Loucy (cell line): Measurements from ENCODE around the gene CTSE.

Source experiments
- H2AFZ ChIP-seq: fragments of 200-600 bp; sonication (generic); 2 replicates; pipeline ENCODE4 v1.6.0; 2016; ENCODE audit warnings: antibody characterized with exemption, mild to moderate bottlenecking, low read length, moderate library complexity
- H3F3A ChIP-seq: fragments of 200-600 bp; 2 replicates; pipeline ENCODE4 v1.6.0; 2016; ENCODE audit warnings: antibody characterized with exemption, low read depth, mild to moderate bottlenecking
- H3K27me3 ChIP-seq: fragments of 200-600 bp; sonication (generic); 2 replicates; pipeline ENCODE4 v1.6.1; 2014; ENCODE audit warnings: low read length, mild to moderate bottlenecking; ENCODE audit not compliant: insufficient read depth, poor library complexity, severe bottlenecking
- H3K36me3 ChIP-seq: fragments of 200-600 bp; sonication (generic); 2 replicates; pipeline ENCODE4 v1.6.1; 2016; ENCODE audit warnings: low read length; ENCODE audit not compliant: insufficient read depth
- H3K4me1 ChIP-seq: fragments of 200-600 bp; sonication (generic); 2 replicates; pipeline ENCODE4 v1.5.1; 2014; ENCODE audit warnings: low read length, mild to moderate bottlenecking; ENCODE audit not compliant: insufficient read depth, poor library complexity, severe bottlenecking
- H3K4me2 ChIP-seq: fragments of 200-600 bp; sonication (generic); 2 replicates; pipeline ENCODE4 v1.6.0; 2014; ENCODE audit warnings: antibody characterized with exemption, low read length, low read depth, mild to moderate bottlenecking; ENCODE audit not compliant: poor library complexity, severe bottlenecking
- H3K4me3 ChIP-seq: fragments of 200-600 bp; sonication (generic); 2 replicates; pipeline ENCODE4 v1.5.1; 2014; ENCODE audit warnings: low read length, mild to moderate bottlenecking, mixed read lengths; ENCODE audit not compliant: poor library complexity, severe bottlenecking
- H3K79me2 ChIP-seq: fragments of 200-600 bp; sonication (generic); 2 replicates; pipeline ENCODE4 v1.6.1; 2014; ENCODE audit warnings: low read length; ENCODE audit not compliant: insufficient read depth
- H3K9ac ChIP-seq: fragments of 200-600 bp; sonication (generic); 2 replicates; pipeline ENCODE4 v1.6.0; 2014; ENCODE audit warnings: mild to moderate bottlenecking, low read depth, low read length, moderate library complexity; ENCODE audit not compliant: poor library complexity, severe bottlenecking
- H3K9me2 ChIP-seq: fragments of 200-600 bp; sonication (generic); replicated peaks from 2 replicates; pipeline ENCODE4 v1.6.1; 2016; ENCODE audit warnings: low read depth, low read length, mixed read lengths
- H3K9me3 ChIP-seq: fragments of 200-600 bp; sonication (generic); 2 replicates; pipeline ENCODE4 v1.6.1; 2014; ENCODE audit warnings: mild to moderate bottlenecking, antibody characterized with exemption, low read length, low read depth; ENCODE audit not compliant: insufficient read depth
- H4K20me1 ChIP-seq: fragments of 200-600 bp; sonication (generic); 2 replicates; pipeline ENCODE4 v1.6.0; 2014; ENCODE audit warnings: antibody characterized with exemption, low read length, mild to moderate bottlenecking; ENCODE audit not compliant: insufficient read depth, poor library complexity, severe bottlenecking
- EZH2phosphoT487 ChIP-seq: fragments of 200-600 bp; IDR thresholded peaks from 2 replicates; pipeline ENCODE4 v1.6.1; 2018; ENCODE audit warnings: antibody characterized with exemption, mild to moderate bottlenecking, moderate library complexity, borderline replicate concordance
- TF ChIP-seq, protein P1 (sequence below): fragments of 200-600 bp; sonication (generic); conservative IDR thresholded peaks from 2 replicates; pipeline ENCODE4 v1.5.1; 2014; ENCODE audit warnings: mild to moderate bottlenecking, antibody characterized with exemption, low read length

CTSE gene

DNA sequence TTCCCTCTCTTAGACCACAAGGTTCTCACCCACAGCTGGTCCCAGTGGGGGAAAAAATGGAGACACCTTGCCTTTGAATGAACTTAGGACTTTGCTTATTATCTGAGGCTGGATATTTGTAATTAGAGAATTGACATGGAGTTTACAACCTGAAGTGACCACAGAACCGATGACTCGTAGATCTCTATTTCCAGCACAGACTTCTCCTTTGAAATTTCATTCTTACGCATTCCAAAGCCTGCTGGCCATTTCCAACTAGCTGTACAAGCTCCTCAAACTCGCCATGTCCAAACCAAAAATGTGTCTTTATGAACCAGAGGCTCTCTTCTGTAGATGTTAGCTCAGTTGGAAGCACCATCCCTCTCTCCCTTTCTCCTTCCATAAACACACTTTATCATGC, 32.5 kb downstream of the CTSE start:
- Histone ChIP-seq H3K9me3 (no peaks in the 10 kb centered on the region), H3K9ac (no peak overlapping the region), H3K4me3 (no peak overlapping the region), H3K36me3 (no peaks in the 10 kb centered on the region), H2AFZ (no peak overlapping the region), H3K4me2 (no peak overlapping the region), H3K79me2 (no peaks in the 10 kb centered on the region), H3F3A (no peaks in the 10 kb centered on the region), H3K9me2 (no peaks in the 10 kb centered on the region), H3K27me3 (no peaks in the 10 kb centered on the region), H4K20me1 (no peaks in the 10 kb centered on the region), H3K4me1 (peaks cover 18% of the 10 kb centered on the region)
- TF ChIP-seq EZH2phosphoT487, result no peak
- TF ChIP-seq, protein P1, sequence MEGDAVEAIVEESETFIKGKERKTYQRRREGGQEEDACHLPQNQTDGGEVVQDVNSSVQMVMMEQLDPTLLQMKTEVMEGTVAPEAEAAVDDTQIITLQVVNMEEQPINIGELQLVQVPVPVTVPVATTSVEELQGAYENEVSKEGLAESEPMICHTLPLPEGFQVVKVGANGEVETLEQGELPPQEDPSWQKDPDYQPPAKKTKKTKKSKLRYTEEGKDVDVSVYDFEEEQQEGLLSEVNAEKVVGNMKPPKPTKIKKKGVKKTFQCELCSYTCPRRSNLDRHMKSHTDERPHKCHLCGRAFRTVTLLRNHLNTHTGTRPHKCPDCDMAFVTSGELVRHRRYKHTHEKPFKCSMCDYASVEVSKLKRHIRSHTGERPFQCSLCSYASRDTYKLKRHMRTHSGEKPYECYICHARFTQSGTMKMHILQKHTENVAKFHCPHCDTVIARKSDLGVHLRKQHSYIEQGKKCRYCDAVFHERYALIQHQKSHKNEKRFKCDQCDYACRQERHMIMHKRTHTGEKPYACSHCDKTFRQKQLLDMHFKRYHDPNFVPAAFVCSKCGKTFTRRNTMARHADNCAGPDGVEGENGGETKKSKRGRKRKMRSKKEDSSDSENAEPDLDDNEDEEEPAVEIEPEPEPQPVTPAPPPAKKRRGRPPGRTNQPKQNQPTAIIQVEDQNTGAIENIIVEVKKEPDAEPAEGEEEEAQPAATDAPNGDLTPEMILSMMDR, result no peak

DNA sequence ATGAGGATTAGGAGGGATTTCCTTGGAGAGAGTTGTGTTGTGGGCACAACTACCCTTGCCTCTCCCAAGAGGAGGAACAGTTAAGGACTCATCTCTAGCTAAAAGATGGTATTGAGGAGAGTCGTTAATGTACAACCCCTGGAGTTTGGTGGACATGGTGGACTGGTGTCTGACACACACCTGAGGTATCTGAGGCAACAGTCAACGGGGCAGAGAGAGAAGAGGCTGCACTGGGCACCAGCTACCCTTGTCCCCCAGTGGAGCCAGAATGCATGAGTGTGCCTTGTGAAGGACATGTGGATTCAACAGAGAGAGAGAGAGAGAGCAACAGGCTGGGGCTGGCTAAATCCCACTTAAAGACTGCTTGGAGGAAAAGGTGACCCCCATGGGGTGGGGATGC, 33.5 kb downstream of the CTSE start:
- Histone ChIP-seq H3F3A (no peaks in the 10 kb centered on the region), H2AFZ (peak overlapping the region; percentile 71; the same call in 1 of the 2 replicates), H3K4me3 (no peak overlapping the region), H3K9ac (no peak overlapping the region), H3K79me2 (no peaks in the 10 kb centered on the region), H3K9me2 (no peaks in the 10 kb centered on the region), H4K20me1 (no peaks in the 10 kb centered on the region), H3K4me2 (no peak overlapping the region), H3K36me3 (no peaks in the 10 kb centered on the region), H3K9me3 (no peaks in the 10 kb centered on the region), H3K27me3 (no peaks in the 10 kb centered on the region), H3K4me1 (peaks cover 18% of the 10 kb centered on the region)
- no peak for TF ChIP-seq EZH2phosphoT487
- TF ChIP-seq, protein P1, result no peak

DNA sequence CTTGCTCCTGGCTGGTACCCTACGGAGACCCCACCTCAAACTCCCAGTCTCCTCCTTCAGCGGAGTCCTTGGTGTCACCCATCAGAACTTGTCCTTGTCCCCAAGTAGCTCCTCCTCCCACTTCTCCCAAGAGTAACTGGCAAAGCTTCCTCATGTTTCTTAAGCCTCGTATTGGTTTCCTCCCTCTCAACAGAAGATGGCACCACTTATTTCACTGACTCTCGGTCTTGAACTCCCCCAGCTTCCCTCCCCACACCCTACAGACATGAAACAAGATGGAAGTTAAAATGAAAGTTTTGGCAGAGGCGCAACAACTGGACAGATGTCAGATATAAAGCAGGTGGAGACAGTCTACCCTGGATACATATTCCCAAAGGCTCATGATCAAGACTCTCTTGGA, 33.9 kb downstream of the CTSE start:
- Histone ChIP-seq H2AFZ (peak overlapping the region; percentile 71), H3F3A (no peaks in the 10 kb centered on the region), H3K79me2 (no peaks in the 10 kb centered on the region), H3K27me3 (no peaks in the 10 kb centered on the region), H3K9me2 (no peaks in the 10 kb centered on the region), H3K36me3 (no peaks in the 10 kb centered on the region), H3K4me2 (no peak overlapping the region), H4K20me1 (no peaks in the 10 kb centered on the region), H3K4me1 (peaks cover 18% of the 10 kb centered on the region), H3K9ac (no peak overlapping the region), H3K4me3 (no peak overlapping the region), H3K9me3 (no peaks in the 10 kb centered on the region)
- no peak for TF ChIP-seq EZH2phosphoT487
- TF ChIP-seq, protein P1, result peak; percentile 31; the same call in 1 of the 2 replicates
